Choroid plexus epithelial cell (primary cell): Measurements from ENCODE around the gene INHBE.

Source experiments
- DNase-seq: peaks from one replicate; pipeline ENCODE4 v3.0.0-alpha.2; 2010; ENCODE audit warnings: low read depth
- H3K4me3 ChIP-seq: 2 replicates; pipeline ENCODE4 v1.5.1; 2011; ENCODE audit warnings: low read depth, mild to moderate bottlenecking, control low read depth, low read length, moderate library complexity
- CTCF ChIP-seq: conservative IDR thresholded peaks from 2 replicates; pipeline ENCODE4 v1.5.1; 2011; ENCODE audit warnings: low read depth, mild to moderate bottlenecking, control low read depth, inconsistent platforms, low read length, moderate library complexity

Gene INHBE

GRCh38 chr12:57472391-57472790 is 17.3 kb downstream of the INHBE start:
- DNase-seq: no peak
- H3K4me3 ChIP-seq: no peak overlapping the region
- no peak for TF ChIP-seq CTCF

- no peak for TF ChIP-seq CTCF
- H3K4me3 ChIP-seq: no peak overlapping the region
- DNase-seq: no peak
Observed at GRCh38 chr12:57473392-57473791, 18.3 kb downstream of the INHBE start.

- no peak for DNase-seq
- H3K4me3 ChIP-seq: no peak overlapping the region
- TF ChIP-seq CTCF: no peak
Observed at GRCh38 chr12:57473886-57474285, 18.8 kb downstream of the INHBE start.

GRCh38 chr12:57474430-57474829 is 19.3 kb downstream of the INHBE start:
- no peak overlapping the region for H3K4me3 ChIP-seq
- no peak for TF ChIP-seq CTCF
- no peak for DNase-seq

- no peak overlapping the region for H3K4me3 ChIP-seq
- TF ChIP-seq CTCF: no peak
- no peak for DNase-seq
Observed at GRCh38 chr12:57474862-57475261, 19.8 kb downstream of the INHBE start.

GRCh38 chr12:57475271-57476161 is 20.4 kb downstream of the INHBE start:
- peak; percentile 52 for DNase-seq
- TF ChIP-seq CTCF: no peak
- peak overlapping the region; percentile 28 for H3K4me3 ChIP-seq
